ENCODE measurements around the gene DAPK1. TPM values are rescaled to one million over a fixed set of nuclear protein-coding genes. Genes with fewer than 3 reads are reported as not detected.

DAPK1 gene
- total and polyA plus RNA-seq, 4 donors: 33.0 to 301 (median 94.1) TPM

DNA sequence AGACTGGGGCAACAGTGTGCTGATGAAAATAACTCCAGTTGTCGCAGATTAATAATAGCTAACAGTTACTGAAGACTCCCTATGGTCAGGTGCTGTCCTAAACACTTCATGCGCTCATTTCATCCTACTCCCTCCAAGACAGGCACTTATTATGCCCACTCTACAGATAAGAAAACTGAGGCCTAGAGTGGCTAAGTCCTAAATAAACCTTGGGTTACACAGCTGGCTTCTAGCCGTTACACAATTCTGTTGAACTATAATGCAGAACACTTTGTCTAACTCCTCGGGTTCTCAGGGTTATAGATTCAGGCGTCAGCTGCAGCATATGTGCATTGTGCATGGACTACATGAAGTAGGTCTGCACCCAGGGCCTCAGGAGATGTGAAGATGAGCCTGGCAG is 103.9 kb downstream of the DAPK1 start:
- H3K27ac ChIP-seq (ENCODE audit: low read depth in 1 of 2, low read length in 1 of 2): peak overlapping the region in 1 of 2 donors; percentile 20
- H3K27me3 ChIP-seq (ENCODE audit: control insufficient read depth in 3 of 3, insufficient read depth in 3 of 3, low read length in 2 of 3): no peaks in the 10 kb centered on the region
- H3K9me3 ChIP-seq (ENCODE audit: control insufficient read depth in 4 of 4, insufficient read depth in 3 of 4, low read length in 3 of 4): no peaks in the 10 kb centered on the region
- ATAC-seq (ENCODE audit: insufficient read depth, low FRiP score) (no peak), DNase-seq (no peak)
- peaks cover 6 to 59% (median 35%) of the 10 kb centered on the region in 5 donors for H3K4me1 ChIP-seq (ENCODE audit: control insufficient read depth in 5 of 5, insufficient read depth in 5 of 5, low read length in 5 of 5)
- TF ChIP-seq, protein P1, sequence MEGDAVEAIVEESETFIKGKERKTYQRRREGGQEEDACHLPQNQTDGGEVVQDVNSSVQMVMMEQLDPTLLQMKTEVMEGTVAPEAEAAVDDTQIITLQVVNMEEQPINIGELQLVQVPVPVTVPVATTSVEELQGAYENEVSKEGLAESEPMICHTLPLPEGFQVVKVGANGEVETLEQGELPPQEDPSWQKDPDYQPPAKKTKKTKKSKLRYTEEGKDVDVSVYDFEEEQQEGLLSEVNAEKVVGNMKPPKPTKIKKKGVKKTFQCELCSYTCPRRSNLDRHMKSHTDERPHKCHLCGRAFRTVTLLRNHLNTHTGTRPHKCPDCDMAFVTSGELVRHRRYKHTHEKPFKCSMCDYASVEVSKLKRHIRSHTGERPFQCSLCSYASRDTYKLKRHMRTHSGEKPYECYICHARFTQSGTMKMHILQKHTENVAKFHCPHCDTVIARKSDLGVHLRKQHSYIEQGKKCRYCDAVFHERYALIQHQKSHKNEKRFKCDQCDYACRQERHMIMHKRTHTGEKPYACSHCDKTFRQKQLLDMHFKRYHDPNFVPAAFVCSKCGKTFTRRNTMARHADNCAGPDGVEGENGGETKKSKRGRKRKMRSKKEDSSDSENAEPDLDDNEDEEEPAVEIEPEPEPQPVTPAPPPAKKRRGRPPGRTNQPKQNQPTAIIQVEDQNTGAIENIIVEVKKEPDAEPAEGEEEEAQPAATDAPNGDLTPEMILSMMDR (IDR thresholded peaks at IDR 0.05; ENCODE audit: control extremely low read depth, extremely low read depth): no peak
- H3K9ac ChIP-seq (ENCODE audit: insufficient read depth in 1 of 2, low read length in 2 of 2): no peak overlapping the region
- H3K36me3 ChIP-seq (ENCODE audit: control insufficient read depth in 4 of 4, insufficient read depth in 4 of 4, low read length in 4 of 4): peaks cover 0 to 12% (median 7%) of the 10 kb centered on the region in 4 donors
- no peak overlapping the region for H3K4me3 ChIP-seq
- WGBS, 2 donors: 73 to 77% methylated on average over 5 of the region's 5 CpGs

DNA sequence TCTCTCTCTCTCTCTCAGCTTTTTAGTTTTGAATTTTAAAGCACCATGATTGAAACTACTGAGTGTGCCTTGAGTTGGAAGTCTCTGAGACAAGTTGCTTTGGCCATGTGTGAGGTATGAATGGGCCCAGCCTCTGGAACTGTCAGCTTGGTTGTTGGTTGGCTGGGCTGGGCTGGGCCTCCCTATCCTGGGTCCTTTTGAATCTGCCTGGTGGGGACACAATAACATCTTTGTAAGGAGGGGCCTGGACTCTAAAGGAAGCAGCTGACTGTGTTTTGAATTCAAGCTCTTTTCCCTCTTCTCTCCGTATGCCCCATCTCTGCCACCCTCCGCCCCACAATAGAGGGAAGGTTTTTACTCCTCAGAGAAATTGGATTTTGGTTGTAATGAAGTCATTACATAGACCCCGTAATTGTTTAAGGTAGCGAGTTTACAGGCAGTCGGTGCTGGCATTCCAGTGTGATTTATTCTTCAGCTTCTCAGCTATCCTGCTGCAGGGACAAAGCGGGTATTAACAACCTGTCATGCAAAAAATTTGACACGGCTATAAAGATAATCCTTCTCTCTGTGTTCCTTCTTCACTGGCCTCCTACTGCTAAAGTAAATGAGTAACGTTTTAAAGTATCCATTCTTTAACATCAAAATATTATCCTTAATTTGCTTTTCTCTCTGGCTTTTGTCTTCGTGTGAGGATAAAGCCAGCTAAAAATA is 105.4 kb downstream of the DAPK1 start:
- peaks cover 0 to 46% (median 25%) of the 10 kb centered on the region in 5 donors for H3K4me1 ChIP-seq (ENCODE audit: control insufficient read depth in 5 of 5, insufficient read depth in 5 of 5, low read length in 5 of 5)
- no peaks in the 10 kb centered on the region for H3K9me3 ChIP-seq (ENCODE audit: control insufficient read depth in 4 of 4, insufficient read depth in 3 of 4, low read length in 3 of 4)
- DNase-seq (no peak), ATAC-seq (ENCODE audit: insufficient read depth, low FRiP score) (no peak)
- TF ChIP-seq, protein P1 (IDR thresholded peaks at IDR 0.05; ENCODE audit: control extremely low read depth, extremely low read depth): no peak
- H3K9ac ChIP-seq (ENCODE audit: insufficient read depth in 1 of 2, low read length in 2 of 2): no peak overlapping the region
- no peak overlapping the region for H3K4me3 ChIP-seq
- peaks cover 0 to 20% (median 11%) of the 10 kb centered on the region in 4 donors for H3K36me3 ChIP-seq (ENCODE audit: control insufficient read depth in 4 of 4, insufficient read depth in 4 of 4, low read length in 4 of 4)
- H3K27me3 ChIP-seq (ENCODE audit: control insufficient read depth in 3 of 3, insufficient read depth in 3 of 3, low read length in 2 of 3): no peaks in the 10 kb centered on the region
- 89 to 90% methylated on average over 9 of the region's 9 CpGs for WGBS, 2 donors
- H3K27ac ChIP-seq (ENCODE audit: low read depth in 1 of 2, low read length in 1 of 2): no peak overlapping the region

DNA sequence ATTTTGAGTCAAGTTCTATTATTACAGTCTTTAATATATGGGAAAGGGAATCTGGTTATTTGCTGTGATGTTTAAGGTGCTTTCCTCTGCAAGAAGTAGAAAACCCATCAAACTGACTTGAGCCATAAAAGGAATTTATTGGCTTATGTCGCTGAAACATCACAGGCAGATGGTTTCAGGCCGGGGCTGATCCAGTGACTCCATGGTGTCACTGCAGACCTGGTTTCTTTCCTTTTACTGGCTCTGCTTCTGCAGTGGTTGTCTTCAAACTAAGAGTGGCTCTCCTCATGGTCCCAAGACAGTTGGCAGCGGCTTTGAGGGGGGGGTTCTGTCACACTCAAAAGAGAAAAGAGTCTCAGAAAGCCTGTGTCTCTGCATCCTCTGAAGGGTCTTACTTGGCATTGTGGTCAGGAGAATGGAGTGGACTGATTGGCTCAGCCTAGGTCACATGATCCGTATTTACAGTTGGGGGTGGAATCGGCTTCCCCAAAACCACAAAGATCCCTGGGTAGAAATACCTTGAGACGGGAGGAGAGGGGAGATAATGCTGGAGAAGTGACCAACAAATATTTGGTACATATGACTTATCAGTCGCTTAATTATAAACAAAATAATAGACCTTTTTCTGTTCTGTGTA is 106.3 kb downstream of the DAPK1 start:
- Histone ChIP-seq H3K9ac (ENCODE audit: insufficient read depth in 1 of 2, low read length in 2 of 2) (no peak overlapping the region), H3K27ac (ENCODE audit: low read depth in 1 of 2, low read length in 1 of 2) (no peak overlapping the region), H3K27me3 (ENCODE audit: control insufficient read depth in 3 of 3, insufficient read depth in 3 of 3, low read length in 2 of 3) (no peaks in the 10 kb centered on the region), H3K9me3 (ENCODE audit: control insufficient read depth in 4 of 4, insufficient read depth in 3 of 4, low read length in 3 of 4) (no peaks in the 10 kb centered on the region), H3K36me3 (ENCODE audit: control insufficient read depth in 4 of 4, insufficient read depth in 4 of 4, low read length in 4 of 4) (peaks cover 0 to 27% (median 14%) of the 10 kb centered on the region in 4 donors), H3K4me3 (no peak overlapping the region), H3K4me1 (ENCODE audit: control insufficient read depth in 5 of 5, insufficient read depth in 5 of 5, low read length in 5 of 5) (peaks cover 0 to 41% (median 21%) of the 10 kb centered on the region in 5 donors)
- ATAC-seq (ENCODE audit: insufficient read depth, low FRiP score) (no peak), DNase-seq (no peak)
- TF ChIP-seq, protein P1 (IDR thresholded peaks at IDR 0.05; ENCODE audit: control extremely low read depth, extremely low read depth): no peak
- 76 to 77% methylated on average over 7 of the region's 7 CpGs for WGBS, 2 donors

Data from lung (tissue), 12 donors.